ENCODE results near the gene FAM3B.
"Not testable (repeated sequence)": the region's sequence is repeated elsewhere in the genome, so short reads cannot be mapped to it uniquely, and the experiment has no call there.

FAM3B gene

DNA sequence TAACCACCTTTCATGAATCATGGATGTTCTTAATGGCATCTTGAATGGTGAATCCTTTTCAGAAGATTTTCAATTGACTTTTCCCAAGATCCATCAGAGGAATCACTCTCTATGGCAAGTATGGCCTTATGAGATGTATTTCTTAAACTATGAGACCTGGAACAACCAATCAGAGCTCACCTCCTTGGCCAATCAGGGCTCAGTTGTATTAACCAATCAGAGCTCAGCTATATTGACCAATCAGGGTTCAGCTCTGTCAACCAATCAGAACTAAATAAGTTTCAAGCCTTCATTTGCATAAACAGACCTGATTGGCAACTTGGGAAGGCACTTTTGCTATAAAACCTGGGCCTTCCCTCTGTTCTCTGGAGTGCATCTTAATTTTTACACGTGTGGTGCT lies 13.6 kb upstream of the FAM3B start:
- TF ChIP-seq, protein P1, sequence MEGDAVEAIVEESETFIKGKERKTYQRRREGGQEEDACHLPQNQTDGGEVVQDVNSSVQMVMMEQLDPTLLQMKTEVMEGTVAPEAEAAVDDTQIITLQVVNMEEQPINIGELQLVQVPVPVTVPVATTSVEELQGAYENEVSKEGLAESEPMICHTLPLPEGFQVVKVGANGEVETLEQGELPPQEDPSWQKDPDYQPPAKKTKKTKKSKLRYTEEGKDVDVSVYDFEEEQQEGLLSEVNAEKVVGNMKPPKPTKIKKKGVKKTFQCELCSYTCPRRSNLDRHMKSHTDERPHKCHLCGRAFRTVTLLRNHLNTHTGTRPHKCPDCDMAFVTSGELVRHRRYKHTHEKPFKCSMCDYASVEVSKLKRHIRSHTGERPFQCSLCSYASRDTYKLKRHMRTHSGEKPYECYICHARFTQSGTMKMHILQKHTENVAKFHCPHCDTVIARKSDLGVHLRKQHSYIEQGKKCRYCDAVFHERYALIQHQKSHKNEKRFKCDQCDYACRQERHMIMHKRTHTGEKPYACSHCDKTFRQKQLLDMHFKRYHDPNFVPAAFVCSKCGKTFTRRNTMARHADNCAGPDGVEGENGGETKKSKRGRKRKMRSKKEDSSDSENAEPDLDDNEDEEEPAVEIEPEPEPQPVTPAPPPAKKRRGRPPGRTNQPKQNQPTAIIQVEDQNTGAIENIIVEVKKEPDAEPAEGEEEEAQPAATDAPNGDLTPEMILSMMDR (IDR thresholded peaks at IDR 0.05; ENCODE audit: borderline replicate concordance, control extremely low read depth, extremely low read depth, insufficient read depth, missing control alignments) = no peak
- in situ Hi-C loops (cut with MboI; ENCODE audit: low sequenced_read_pairs, unreplicated experiment) = no loop called here
- DNase-seq (ENCODE audit: low spot score) = no peak

DNA sequence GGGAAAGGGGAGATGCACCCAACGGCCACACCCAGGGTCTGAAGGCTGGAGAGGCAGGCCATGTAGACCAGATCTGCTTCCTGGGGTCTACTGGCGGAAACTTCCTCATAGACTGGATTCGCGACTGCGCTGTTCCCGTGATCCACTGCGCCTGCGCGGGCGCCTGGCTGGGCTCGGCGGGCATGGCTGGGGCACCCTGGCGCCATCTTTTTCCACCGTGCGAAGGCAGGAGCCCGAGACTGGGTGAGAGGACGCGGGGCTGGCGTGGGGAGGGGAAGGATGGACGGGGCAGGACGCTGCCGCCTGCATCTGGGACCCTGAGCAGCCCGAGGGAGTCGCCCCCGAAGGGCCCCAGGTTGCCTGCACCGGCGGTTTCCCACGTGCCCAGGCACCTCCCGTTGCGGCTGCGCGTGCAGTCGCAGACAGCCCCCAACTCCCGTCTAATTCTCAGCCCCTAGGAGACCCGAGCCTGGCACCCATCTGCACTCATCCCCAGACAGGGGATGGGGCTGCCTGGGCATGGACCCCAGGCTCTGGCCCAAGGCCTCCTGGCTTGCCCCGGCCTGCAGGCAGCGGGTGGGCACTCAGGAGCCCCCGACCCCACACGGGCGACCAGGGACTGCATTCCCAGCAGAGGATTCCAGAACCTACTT lies 12.4 kb upstream of the FAM3B start:
- in situ Hi-C loops (cut with MboI; ENCODE audit: low sequenced_read_pairs, unreplicated experiment) = no loop called here
- no peak for DNase-seq (ENCODE audit: low spot score)
- TF ChIP-seq, protein P1 (IDR thresholded peaks at IDR 0.05; ENCODE audit: borderline replicate concordance, control extremely low read depth, extremely low read depth, insufficient read depth, missing control alignments) = no peak

DNA sequence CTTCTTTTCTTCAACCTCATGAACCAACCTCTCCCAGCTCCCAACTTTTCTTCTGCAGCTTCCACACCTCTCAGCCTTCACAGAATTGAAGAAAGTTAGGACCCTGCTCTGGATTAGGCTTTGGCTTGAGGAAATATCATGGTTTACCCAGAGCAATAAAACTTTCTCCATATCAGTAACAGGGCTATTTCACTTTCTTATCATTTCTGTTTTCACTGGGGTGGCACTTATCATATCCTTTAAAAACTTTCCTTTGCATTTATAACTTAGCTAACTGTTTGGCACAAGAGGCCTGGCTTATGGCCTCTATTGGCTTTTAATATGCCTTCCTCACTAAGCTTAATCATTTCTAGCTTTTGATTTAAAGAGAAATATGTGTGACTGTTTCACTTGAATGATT lies 9.4 kb upstream of the FAM3B start:
- in situ Hi-C loops (cut with MboI; ENCODE audit: low sequenced_read_pairs, unreplicated experiment) = no loop called here
- TF ChIP-seq, protein P1 (IDR thresholded peaks at IDR 0.05; ENCODE audit: borderline replicate concordance, control extremely low read depth, extremely low read depth, insufficient read depth, missing control alignments) = no peak
- DNase-seq (ENCODE audit: low spot score) = no peak

DNA sequence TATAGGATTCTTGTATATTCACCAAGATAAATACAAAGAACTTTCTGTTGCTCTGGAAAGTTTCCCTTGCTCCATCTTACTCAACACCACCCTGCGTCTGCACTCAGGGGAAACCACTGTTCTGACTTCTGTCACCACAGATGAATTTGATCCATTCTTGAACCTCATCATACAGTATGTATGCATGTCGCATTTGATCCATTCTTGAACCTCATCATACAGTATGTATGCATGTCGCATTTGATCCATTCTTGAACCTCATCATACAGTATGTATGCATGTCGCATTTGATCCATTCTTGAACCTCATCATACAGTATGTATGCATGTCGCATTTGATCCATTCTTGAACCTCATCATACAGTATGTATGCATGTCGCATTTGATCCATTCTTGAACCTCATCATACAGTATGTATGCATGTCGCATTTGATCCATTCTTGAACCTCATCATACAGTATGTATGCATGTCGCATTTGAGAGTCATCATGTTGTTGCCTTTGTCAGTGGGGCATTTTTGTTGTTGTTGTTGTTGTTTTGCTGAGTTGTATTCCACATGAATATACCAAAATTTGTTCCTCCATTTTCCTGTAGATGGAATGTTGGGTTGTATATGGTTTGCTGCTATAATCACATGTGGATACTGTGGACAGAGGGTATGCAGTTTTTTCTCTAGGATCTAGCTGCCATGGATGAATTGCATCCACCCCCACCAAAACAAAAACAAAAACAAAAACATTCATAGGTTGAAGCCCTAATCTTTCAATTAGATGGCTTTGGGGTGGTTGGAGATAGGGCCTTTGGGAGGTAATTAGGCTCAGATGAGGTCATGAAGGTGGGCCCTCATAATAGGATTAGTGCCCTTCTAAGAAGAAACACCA lies 3.1 kb upstream of the FAM3B start:
- DNase-seq (ENCODE audit: low spot score); in situ Hi-C loops (cut with MboI; ENCODE audit: low sequenced_read_pairs, unreplicated experiment): not testable (repeated sequence)

DNA sequence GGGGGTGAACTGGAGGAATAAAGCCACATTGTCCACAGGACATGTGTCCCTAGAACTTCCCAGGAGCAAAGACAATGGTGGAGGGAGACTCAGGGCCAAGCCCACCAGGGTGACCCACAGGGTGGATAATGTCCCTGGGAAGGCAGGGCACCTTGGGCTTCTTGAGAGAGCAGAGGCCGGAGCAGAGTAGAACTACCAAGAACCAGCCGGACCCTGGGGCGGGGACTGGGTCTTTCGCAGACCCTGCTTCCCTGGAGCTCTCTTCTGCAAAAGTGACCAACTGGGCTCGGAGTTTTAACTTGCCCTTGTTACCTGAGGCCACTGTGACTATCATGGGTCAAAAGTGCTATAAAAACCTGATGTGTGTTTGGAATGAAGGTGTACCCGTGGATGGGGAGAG lies 875 bp upstream of the FAM3B start:
- TF ChIP-seq, protein P1 (IDR thresholded peaks at IDR 0.05; ENCODE audit: borderline replicate concordance, control extremely low read depth, extremely low read depth, insufficient read depth, missing control alignments) = no peak
- in situ Hi-C loops (cut with MboI; ENCODE audit: low sequenced_read_pairs, unreplicated experiment) = no loop called here
- no peak for DNase-seq (ENCODE audit: low spot score)

DNA sequence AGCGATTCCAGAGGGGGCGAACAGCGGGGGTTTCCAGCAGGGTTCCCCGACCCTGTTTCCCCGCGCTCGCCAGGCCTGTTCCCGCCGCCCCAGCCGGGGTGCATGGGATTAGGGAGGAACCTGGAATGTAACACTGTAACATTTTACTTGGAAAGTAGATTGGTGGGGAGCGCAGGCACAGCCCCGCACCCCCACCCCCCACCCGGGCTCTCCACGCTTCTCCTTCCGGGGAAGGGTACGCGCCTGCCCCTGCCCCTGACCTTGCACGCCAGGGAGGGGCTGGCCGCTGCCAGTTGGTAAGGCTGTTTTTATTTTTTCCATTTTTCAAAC lies 427 bp downstream of the FAM3B start:
- in situ Hi-C loops (cut with MboI; ENCODE audit: low sequenced_read_pairs, unreplicated experiment) = no loop called here
- DNase-seq (ENCODE audit: low spot score) = no peak
- TF ChIP-seq, protein P1 (IDR thresholded peaks at IDR 0.05; ENCODE audit: borderline replicate concordance, control extremely low read depth, extremely low read depth, insufficient read depth, missing control alignments) = no peak

DNA sequence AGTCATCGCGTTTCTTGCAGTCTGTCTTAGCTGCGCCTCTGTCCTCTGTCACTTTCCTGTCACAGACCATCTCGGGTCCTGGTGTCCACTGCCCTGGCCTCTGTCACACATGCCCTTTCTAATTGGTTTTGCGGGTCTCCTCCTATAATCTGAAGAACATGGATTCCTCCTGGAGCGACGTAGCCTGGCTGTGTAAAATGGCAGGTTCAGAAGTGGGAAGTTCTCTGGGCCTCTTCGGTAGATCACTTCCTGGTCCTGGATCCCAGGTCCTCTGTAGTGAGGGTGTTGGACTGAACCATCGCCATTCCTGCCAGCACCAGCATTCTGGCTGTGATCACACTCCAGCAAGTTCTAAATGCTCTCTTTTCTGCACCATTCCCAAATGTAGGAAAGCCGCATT lies 857 bp downstream of the FAM3B start:
- in situ Hi-C loops (cut with MboI; ENCODE audit: low sequenced_read_pairs, unreplicated experiment) = no loop called here
- TF ChIP-seq, protein P1 (IDR thresholded peaks at IDR 0.05; ENCODE audit: borderline replicate concordance, control extremely low read depth, extremely low read depth, insufficient read depth, missing control alignments) = no peak
- no peak for DNase-seq (ENCODE audit: low spot score)
